ENCODE measurements around the gene DHX30.
"Not testable (repeated sequence)": the region's sequence is repeated elsewhere in the genome, so short reads cannot be mapped to it uniquely, and the experiment has no call there.

The DHX30 gene

GRCh38 chr3:47884603-47885002, 81.7 kb downstream of the DHX30 start:
- DNase-seq (ENCODE audit: low spot score) = no peak

DNA sequence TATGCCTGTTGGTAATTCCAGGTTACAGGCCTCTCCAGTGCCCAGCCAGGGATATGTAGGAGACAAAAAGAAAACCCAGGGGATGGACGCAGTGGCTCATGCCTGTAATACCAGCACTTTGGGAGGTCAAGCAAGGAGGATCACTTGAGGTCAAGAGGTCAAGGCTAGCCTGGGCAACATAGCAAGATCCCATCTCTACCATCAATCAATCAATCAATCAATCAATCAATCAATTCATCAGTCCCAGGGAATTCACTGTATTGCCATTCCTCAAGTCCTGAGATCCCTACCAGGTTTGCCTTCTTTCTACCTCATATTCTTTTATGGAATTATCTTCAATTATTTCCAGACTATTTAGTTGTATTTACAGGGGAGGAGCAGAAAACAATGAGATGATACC, 82.2 kb downstream of the DHX30 start:
- no peak for DNase-seq (ENCODE audit: low spot score)

- not testable (repeated sequence) for DNase-seq (ENCODE audit: low spot score)
Observed at GRCh38 chr3:47887991-47888390, 85.1 kb downstream of the DHX30 start.

DNA sequence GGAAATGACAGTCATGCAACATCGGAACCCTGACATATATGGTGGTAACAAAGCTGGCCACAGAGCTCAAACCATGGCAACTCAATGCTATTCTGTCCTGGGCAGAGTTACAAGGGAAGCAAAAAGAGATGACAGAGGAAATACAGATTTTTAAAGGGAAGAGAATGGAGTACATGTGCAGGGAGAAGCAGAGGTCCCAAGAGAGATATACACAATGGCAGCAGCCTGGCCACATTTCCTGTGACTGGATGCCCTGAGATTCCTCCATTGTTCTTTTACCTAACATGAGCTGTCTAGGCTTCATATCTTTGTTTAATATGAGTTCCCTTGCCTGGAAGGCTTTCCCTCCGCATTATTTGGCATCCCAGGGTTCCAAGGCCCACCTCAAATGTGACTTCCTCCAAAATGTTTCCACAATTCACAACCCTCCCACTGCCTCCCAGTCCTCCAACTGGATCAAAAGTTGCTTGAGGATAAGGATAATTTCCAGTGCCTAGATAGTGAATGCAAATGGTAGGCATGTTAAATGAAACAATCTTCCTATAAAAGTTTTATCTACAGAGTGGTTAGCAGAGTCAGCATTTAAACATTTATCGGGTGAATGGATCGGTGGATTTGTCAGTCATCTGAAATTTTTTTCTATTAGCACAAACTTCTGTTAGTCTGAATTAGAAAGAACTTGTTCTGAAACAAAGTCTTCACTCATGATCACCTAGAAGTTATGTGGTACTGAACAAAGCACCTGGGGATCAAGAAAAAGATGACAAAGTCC, 86.2 kb downstream of the DHX30 start:
- no peak for DNase-seq (ENCODE audit: low spot score)

DNA sequence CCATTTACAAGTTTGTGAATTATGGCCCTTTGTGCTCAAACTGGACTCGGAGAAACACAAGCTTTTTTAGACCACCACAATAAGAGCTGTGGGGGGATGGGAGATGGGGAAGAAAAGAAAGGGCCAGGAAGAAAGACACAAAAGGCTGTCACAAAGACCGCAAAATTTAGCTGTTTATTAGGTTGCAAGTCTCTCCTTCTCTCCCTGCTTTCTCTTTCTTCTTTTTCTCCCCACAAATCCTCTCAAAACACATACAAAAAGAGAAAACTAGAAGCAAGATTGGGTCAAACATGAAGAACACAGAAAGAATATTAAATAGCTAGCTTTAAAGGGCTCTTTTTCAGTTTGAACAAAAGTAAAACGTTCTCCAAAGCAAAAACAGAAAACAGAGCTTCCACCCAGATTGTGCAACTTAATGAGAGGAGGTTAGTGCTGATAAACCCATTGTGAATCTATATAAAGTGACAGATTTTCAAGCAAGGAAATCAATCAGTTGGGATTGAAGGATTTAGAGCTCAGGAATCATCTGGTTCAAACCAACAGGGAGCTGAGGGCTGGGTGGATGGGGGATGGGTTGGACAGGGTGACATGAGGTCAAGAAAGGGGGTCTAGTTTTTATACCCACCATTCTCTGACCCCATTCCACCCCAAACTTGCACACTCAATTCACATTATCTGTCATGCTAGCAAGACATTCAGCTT, 87.3 kb downstream of the DHX30 start:
- DNase-seq (ENCODE audit: low spot score) = peak; percentile 35

- DNase-seq (ENCODE audit: low spot score) = no peak
Observed at GRCh38 chr3:47890828-47891612, 88.1 kb downstream of the DHX30 start.

DNA sequence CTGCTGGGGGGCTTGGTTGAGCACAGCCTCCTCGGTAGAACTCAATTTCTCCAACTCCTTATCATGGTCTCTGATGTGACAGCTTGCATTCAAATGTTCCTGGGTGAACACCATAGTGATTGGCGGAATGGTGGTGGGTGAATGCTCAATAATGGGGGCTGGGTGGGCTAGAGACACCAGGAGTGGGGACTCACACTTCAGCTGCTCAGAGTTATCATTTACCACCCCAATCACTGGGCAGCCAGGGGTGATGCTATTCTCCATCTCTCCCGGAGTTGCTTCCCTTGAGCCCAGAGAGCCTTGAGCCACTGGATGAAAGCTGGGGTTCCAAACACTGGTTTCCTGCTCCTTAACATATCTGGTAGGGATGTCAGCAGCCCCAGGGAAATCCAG, 88.7 kb downstream of the DHX30 start:
- no peak for DNase-seq (ENCODE audit: low spot score)

- DNase-seq (ENCODE audit: low spot score) = no peak
Observed at GRCh38 chr3:47892286-47893040, 89.5 kb downstream of the DHX30 start.

- no peak for DNase-seq (ENCODE audit: low spot score)
Observed at GRCh38 chr3:47895241-47895640, 92.3 kb downstream of the DHX30 start.

DNA sequence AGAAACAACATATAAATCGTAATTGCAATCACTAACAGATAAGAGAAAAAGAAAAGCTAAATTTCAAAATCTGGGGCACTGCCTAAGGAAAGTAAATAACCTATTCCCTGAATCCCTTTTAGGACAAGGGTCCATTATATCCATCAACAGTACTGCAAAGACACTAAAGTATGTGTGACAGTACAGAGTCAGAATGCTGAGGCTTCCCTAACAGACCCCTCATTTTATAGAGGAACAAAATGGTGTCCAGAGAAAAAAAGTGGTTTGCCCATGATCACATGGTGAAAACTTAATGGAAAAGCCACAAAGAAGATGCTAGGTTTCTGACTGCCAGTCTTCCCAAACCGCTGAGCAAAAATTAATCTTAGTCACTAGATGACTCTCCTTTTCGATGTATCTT, 93.8 kb downstream of the DHX30 start:
- no peak for DNase-seq (ENCODE audit: low spot score)

- DNase-seq (ENCODE audit: low spot score) = no peak
Observed at GRCh38 chr3:47897954-47898353, 95.0 kb downstream of the DHX30 start.

- no peak for DNase-seq (ENCODE audit: low spot score)
Observed at GRCh38 chr3:47899495-47900108, 96.7 kb downstream of the DHX30 start.

Measured in iPS-NIHi11 (cell line).